AG09309 (cell line): Measurements from ENCODE around the gene SNX25.
"Not testable (repeated sequence)": the region's sequence is repeated elsewhere in the genome, so short reads cannot be mapped to it uniquely, and the experiment has no call there.

ENCODE experiments used
- DNase-seq: peaks from one replicate; pipeline ENCODE4 v3.0.0-alpha.2; 2010; ENCODE audit warnings: low read depth
- H3K4me3 ChIP-seq: 2 replicates; pipeline ENCODE4 v1.5.1; 2011; ENCODE audit warnings: mild to moderate bottlenecking, low read depth, low read length, moderate library complexity; ENCODE audit not compliant: control insufficient read depth
- TF ChIP-seq, protein P1 (sequence below): IDR thresholded peaks from 2 replicates; pipeline ENCODE4 v1.5.1; 2011; ENCODE audit warnings: mild to moderate bottlenecking, low read depth, low read length, inconsistent platforms; ENCODE audit not compliant: insufficient read depth, control insufficient read depth; ENCODE audit errors: missing control alignments

SNX25 gene

DNA sequence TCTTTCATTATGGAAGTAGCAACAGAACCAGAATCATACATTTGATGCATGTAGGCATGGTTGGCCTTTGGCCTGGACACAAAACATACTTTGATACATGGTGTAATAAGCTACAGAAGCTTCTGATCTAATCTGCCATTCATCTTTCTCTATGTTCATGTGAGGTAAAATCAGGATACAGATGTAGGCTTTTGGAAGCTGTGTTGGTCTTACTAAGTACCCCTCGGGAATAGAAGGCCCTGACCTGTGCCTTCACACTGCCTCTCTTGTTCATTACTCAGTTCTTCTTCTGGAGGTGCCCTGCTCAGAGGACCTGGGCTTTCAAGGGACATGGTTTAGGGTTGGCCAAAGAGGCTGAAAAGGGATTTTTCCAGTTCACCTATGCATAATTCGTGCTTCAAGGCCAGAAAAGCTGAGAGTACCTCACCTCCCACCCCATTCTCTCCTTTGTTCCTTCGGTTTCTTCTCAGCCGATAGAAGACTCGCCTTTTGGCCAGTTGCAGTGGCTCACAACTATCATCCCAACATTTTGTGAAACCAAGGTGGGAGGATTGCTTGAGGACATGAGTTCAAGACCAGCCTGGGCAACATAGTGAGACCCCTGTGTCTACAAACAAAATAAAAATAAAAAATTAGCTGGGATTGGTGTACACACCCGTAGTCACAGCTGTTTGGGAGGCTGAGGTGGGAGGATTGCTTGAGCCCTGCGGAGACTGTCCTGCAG lies 25.9 kb downstream of the SNX25 start:
- H3K4me3 ChIP-seq, result no peak overlapping the region
- TF ChIP-seq, protein P1, sequence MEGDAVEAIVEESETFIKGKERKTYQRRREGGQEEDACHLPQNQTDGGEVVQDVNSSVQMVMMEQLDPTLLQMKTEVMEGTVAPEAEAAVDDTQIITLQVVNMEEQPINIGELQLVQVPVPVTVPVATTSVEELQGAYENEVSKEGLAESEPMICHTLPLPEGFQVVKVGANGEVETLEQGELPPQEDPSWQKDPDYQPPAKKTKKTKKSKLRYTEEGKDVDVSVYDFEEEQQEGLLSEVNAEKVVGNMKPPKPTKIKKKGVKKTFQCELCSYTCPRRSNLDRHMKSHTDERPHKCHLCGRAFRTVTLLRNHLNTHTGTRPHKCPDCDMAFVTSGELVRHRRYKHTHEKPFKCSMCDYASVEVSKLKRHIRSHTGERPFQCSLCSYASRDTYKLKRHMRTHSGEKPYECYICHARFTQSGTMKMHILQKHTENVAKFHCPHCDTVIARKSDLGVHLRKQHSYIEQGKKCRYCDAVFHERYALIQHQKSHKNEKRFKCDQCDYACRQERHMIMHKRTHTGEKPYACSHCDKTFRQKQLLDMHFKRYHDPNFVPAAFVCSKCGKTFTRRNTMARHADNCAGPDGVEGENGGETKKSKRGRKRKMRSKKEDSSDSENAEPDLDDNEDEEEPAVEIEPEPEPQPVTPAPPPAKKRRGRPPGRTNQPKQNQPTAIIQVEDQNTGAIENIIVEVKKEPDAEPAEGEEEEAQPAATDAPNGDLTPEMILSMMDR, result no peak
- no peak for DNase-seq

DNA sequence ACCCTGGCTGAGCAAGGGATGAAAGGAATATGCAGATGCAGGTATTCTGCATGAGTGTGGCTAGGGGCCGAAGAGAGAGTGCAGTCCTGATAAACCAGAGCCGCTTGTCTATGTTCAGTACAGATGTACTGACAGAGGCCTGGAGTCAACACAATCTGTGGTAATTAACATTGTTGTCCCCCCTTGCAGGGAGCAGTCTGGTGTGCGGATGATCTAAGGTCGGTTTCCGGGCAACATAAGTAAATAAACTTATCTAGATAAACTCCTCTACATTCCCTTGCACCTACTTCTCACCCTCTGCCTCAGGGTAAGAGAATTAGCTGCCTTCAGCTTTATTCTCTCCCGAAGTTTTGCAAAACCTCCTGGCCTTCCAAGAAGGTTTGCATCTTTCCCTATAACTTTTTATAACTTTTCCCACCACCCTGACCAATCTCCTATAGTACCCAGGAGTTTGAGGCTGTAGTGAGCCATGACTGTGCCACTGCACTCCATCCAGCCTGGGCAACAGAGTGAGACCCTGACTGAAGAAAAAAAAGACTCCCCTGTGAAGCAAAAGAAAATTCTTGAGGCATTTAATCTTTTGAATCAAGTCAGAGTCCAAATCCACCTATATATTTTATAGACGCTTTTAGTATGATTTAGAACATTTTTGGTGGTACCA lies 26.6 kb downstream of the SNX25 start:
- no peak for DNase-seq
- no peak overlapping the region for H3K4me3 ChIP-seq
- TF ChIP-seq, protein P1, result no peak

DNA sequence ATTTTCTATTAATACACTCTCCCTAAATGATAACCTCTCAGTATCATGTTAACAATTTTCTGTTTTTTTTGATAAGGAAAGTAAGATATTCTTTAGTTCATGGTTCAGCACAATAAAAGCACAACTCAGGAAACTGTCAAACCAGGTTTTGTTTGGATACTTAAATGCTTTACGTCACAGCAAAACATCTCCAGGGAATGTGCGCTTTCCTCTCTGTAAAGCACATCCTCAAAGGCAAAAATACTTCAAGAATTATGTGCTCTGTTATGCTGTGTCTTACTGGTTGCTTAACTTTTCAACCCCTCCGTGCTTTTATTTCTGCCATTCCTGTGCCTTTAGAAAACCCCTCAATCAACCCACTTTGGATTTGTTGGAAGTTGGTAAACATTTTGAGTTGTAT lies 27.8 kb downstream of the SNX25 start:
- TF ChIP-seq, protein P1, result no peak

DNA sequence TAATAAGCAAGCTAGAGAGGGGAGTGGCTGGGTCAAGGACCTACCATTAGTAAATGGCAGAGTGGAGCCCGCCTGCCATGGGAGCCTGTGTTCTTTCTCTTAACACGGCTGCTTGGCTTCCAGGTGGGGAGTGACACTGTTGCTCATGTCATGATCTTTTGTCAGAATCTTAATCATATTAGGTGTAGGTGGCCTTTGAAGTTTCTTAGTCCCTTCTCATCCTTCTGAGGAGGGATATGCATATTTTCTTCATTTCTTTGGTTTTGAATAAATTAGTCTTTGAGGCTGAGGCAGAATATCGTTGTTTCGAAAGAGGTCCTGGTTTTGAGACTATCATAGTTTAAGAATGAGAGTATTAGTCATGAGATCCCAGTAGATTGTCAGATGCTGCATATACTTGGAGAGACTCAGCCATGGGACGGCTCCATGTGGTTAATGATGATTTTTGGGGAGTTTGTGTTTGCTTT lies 28.9 kb downstream of the SNX25 start:
- peak; percentile 34 for DNase-seq

More for the DNA sequence above, 27.8 kb downstream of the SNX25 start:
- DNase-seq, result no peak
- no peak overlapping the region for H3K4me3 ChIP-seq

DNA sequence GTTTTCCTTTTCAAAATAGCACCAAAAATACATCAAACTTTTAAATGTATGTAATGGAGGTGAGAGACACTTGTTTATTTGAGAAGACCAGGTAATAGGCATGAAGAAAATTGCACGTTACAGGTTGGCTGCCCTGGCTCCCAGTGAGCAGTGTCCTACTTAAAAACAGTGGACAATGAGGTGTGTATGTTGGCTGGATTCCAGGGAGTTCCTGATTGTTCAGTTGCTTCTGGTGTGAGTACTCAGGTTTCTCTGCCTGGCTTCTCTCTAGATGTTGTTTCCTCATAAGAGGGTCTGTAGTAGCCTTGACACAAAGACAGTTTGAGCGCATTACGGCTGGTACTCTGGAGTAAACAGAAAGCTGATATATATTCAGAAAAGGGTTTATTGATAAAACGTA lies 29.4 kb downstream of the SNX25 start:
- TF ChIP-seq, protein P1, result no peak

More for the DNA sequence above, 28.9 kb downstream of the SNX25 start:
- TF ChIP-seq, protein P1, result no peak
- H3K4me3 ChIP-seq, result no peak overlapping the region

DNA sequence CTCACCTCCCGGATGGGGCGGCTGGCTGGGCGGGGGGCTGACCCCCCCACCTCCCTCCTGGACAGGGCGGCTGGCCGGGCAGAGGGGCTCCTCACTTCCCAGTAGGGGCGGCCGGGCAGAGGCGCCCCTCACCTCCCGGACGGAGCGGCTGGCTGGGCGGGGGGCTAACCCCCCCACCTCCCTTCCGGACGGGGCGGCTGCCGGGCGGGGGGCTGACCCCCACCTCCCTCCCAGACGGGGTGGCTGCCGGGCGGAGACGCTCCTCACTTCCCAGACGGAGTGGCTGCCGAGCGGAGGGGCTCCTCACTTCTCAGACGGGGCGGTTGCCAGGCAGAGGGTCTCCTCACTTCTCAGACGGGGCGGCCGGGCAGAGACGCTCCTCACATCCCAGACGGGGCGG lies 31.1 kb downstream of the SNX25 start:
- DNase-seq, H3K4me3 ChIP-seq: not testable (repeated sequence)

More for the DNA sequence above, 29.4 kb downstream of the SNX25 start:
- DNase-seq, result no peak
- H3K4me3 ChIP-seq, result no peak overlapping the region
